HS-5 (cell line): ENCODE measurements around the gene DUS2.

Experiments used
- DNase-seq: peaks from one replicate; pipeline ENCODE4 v3.0.0-alpha.2; 2012; ENCODE audit warnings: low read depth

DUS2 gene

DNA sequence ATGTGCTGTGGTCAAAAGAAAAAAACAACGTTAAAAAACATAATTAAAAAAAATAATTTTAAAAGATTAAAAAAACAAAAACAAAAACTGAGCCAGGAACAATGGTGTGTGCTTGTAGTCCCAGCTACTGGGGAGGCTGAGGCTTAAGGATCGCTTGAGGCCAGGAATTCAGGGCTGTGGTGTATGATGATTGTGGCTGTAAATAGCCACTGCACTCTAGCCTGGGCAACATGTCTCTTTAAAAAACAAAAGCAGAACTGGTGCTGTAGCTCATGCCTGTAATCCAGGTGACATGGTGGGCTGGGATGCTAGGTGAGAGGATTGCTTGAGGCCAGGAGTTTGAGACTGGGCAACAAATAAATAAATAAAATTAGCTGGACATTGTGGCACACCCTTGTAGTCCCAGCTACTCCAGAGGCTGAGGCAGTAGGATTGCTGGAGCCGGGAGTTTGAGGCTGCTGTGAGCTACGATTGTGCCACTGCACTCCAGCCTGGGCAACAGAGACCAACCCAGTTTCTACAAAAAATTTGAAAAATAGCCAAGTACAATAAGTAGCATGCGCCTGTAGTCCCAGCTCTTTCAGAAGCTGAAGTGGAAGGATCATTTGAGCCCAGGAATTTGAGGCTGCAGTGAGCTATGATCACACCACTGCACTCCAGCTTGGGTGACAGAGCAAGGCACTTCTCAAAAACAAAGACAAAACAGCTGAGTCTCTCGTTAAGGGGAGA, 105.7 kb downstream of the DUS2 start:
- DNase-seq: no peak
